Mucosa of stomach (tissue), 1 donor: ENCODE data around the gene LCN10.
"Not testable (repeated sequence)": the region's sequence is repeated elsewhere in the genome, so short reads cannot be mapped to it uniquely, and the experiment has no call there.

Experiments used
- H3K27me3 ChIP-seq: one replicate; pipeline ENCODE4 v1.7.0; 2013; ENCODE audit warnings: mild to moderate bottlenecking, low read length; ENCODE audit not compliant: control insufficient read depth, insufficient read depth
- H3K36me3 ChIP-seq: one replicate; pipeline ENCODE4 v1.7.0; 2013; ENCODE audit warnings: low read length; ENCODE audit not compliant: control insufficient read depth, insufficient read depth
- H3K4me1 ChIP-seq: one replicate; pipeline ENCODE4 v1.7.0; 2013; ENCODE audit warnings: mild to moderate bottlenecking, low read length; ENCODE audit not compliant: control insufficient read depth, insufficient read depth
- H3K4me3 ChIP-seq: one replicate; pipeline ENCODE4 v1.7.0; 2013; ENCODE audit warnings: low read length
- H3K9ac ChIP-seq: one replicate; pipeline ENCODE4 v1.7.0; 2013; ENCODE audit warnings: mild to moderate bottlenecking, low read length, moderate library complexity
- H3K9me3 ChIP-seq: one replicate; pipeline ENCODE4 v1.7.0; 2013; ENCODE audit warnings: mild to moderate bottlenecking, low read length, moderate library complexity; ENCODE audit not compliant: control insufficient read depth
- donor health status: Pancreatic carcinoma.

The LCN10 gene

GRCh38 chr9:136719195-136719880 is 23.4 kb downstream of the LCN10 start:
- peaks cover 11% of the 10 kb centered on the region for H3K36me3 ChIP-seq
- H3K9ac ChIP-seq = no peak overlapping the region
- no peak overlapping the region for H3K4me3 ChIP-seq
- no peaks in the 10 kb centered on the region for H3K9me3 ChIP-seq
- peaks cover 11% of the 10 kb centered on the region for H3K27me3 ChIP-seq
- peaks cover 20% of the 10 kb centered on the region for H3K4me1 ChIP-seq

GRCh38 chr9:136718345-136719194 is 24.2 kb downstream of the LCN10 start:
- no peak overlapping the region for H3K9ac ChIP-seq
- no peaks in the 10 kb centered on the region for H3K9me3 ChIP-seq
- no peak overlapping the region for H3K4me3 ChIP-seq
- peaks cover 19% of the 10 kb centered on the region for H3K27me3 ChIP-seq
- H3K4me1 ChIP-seq = peaks cover 20% of the 10 kb centered on the region
- peaks cover 10% of the 10 kb centered on the region for H3K36me3 ChIP-seq

GRCh38 chr9:136717399-136717798 is 25.3 kb downstream of the LCN10 start:
- H3K36me3 ChIP-seq = no peaks in the 10 kb centered on the region
- peaks cover 28% of the 10 kb centered on the region for H3K27me3 ChIP-seq
- H3K4me1 ChIP-seq = peaks cover 20% of the 10 kb centered on the region
- no peaks in the 10 kb centered on the region for H3K9me3 ChIP-seq
- H3K9ac ChIP-seq = no peak overlapping the region
- no peak overlapping the region for H3K4me3 ChIP-seq

- Histone ChIP-seq H3K4me1 (peaks cover 11% of the 10 kb centered on the region), H3K27me3 (peaks cover 38% of the 10 kb centered on the region), H3K9me3 (no peaks in the 10 kb centered on the region), H3K36me3 (no peaks in the 10 kb centered on the region), H3K4me3 (no peak overlapping the region), H3K9ac (no peak overlapping the region)
These were observed 27.9 kb downstream of the LCN10 start for GRCh38 chr9:136714893-136715274.

GRCh38 chr9:136714096-136714892 is 28.4 kb downstream of the LCN10 start:
- H3K9me3 ChIP-seq = no peaks in the 10 kb centered on the region
- no peak overlapping the region for H3K9ac ChIP-seq
- H3K27me3 ChIP-seq = peaks cover 41% of the 10 kb centered on the region
- H3K4me1 ChIP-seq = peaks cover 7% of the 10 kb centered on the region
- no peaks in the 10 kb centered on the region for H3K36me3 ChIP-seq
- H3K4me3 ChIP-seq = no peak overlapping the region

GRCh38 chr9:136713550-136713949 is 29.2 kb downstream of the LCN10 start:
- Histone ChIP-seq H3K4me3 (no peak overlapping the region), H3K9ac (no peak overlapping the region), H3K9me3 (no peaks in the 10 kb centered on the region), H3K27me3 (peaks cover 41% of the 10 kb centered on the region), H3K36me3 (no peaks in the 10 kb centered on the region), H3K4me1 (peaks cover 6% of the 10 kb centered on the region)

- no peak overlapping the region for H3K4me3 ChIP-seq
These were observed 29.8 kb downstream of the LCN10 start for GRCh38 chr9:136712690-136713544.

GRCh38 chr9:136711751-136712689 is 30.7 kb downstream of the LCN10 start, which contains the start of gene DIPK1B:
Gene DIPK1B, plus strand, starts transcription at chr9:136712572. Its CDS starts 94 bp downstream, at chr9:136712666.
- Histone ChIP-seq H3K9me3 (no peaks in the 10 kb centered on the region), H3K9ac (no peak within 1 kb of the TSS), H3K4me1 (peaks cover 6% of the 10 kb centered on the region), H3K4me3 (no peak within 1 kb of the TSS), H3K27me3 (peaks cover 41% of the 10 kb centered on the region), H3K36me3 (no peaks in the 10 kb centered on the region)

More at GRCh38 chr9:136712690-136713544, 29.8 kb downstream of the LCN10 start:
- Histone ChIP-seq H3K4me1 (peaks cover 6% of the 10 kb centered on the region), H3K36me3 (no peaks in the 10 kb centered on the region), H3K9ac (no peak overlapping the region), H3K27me3 (peaks cover 41% of the 10 kb centered on the region), H3K9me3 (no peaks in the 10 kb centered on the region)

GRCh38 chr9:136711219-136711648 is 31.5 kb downstream of the LCN10 start:
- H3K4me1 ChIP-seq, H3K9ac ChIP-seq, H3K9me3 ChIP-seq, H3K36me3 ChIP-seq, H3K4me3 ChIP-seq: not testable (repeated sequence)
- peaks cover 41% of the 10 kb centered on the region for H3K27me3 ChIP-seq

GRCh38 chr9:136710543-136710942 is 32.2 kb downstream of the LCN10 start:
- Histone ChIP-seq H3K36me3 (no peaks in the 10 kb centered on the region), H3K27me3 (peaks cover 36% of the 10 kb centered on the region), H3K4me3 (no peak overlapping the region), H3K9me3 (no peaks in the 10 kb centered on the region), H3K4me1 (peaks cover 6% of the 10 kb centered on the region), H3K9ac (no peak overlapping the region)
